ENCODE measurements around the gene RNF10. TPM values are rescaled to one million over a fixed set of nuclear protein-coding genes. Genes with fewer than 3 reads are reported as not detected.

The RNF10 gene
- polyA plus RNA-seq, 1 donor (not counting 4 experiments of a cell fraction or from before 2014, with no cell fraction given): 60.3 TPM

DNA sequence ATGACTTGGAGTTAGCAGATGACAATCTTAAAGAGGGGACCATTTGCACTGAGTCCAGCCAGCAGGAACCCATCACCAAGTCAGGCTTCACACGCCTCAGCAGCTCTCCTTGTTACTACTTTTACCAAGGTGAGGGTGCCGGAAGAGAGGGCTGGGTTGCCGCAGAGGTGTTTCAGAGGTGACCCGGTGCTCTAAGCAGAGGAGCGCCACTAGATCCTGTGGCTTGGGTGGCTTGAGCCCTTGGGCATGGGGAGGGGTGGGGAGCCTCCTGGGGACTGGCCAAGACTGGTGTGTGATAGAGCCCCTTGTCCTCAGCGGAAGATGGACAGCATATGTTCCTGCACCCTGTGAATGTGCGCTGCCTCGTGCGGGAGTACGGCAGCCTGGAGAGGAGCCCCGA, 29.3 kb downstream of the RNF10 start:
- no peaks in the 10 kb centered on the region for H3K79me2 ChIP-seq (ENCODE audit: control insufficient read depth, insufficient read depth, low read length)

DNA sequence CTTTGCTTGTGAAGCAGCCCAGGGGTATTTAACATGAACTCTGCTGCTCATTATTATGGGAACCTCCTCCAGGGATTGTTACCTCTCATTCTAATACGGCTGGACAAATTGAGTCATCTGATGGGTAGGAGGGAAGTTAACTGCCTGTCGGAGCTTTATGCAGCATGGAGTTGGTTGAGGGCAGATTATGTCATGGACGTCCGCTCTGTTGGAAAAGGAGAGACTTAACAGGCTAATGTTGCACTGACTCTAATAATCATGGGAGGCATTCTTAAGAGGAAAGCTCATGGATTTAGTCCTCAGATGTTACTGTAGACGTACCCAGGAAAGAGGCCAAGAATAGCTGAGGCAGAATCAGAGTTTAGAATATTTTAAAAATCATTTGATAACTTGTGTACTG, 37.1 kb downstream of the RNF10 start:
- Histone ChIP-seq H3K27ac (ENCODE audit: control insufficient read depth, insufficient read depth, low read length) (no peak overlapping the region), H3K4me3 (ENCODE audit: control insufficient read depth in 2 of 3, extremely low read depth in 1 of 3, insufficient read depth in 2 of 3, low read depth in 1 of 3, low read length in 3 of 3) (no peak overlapping the region), H3K9ac (ENCODE audit: control insufficient read depth, extremely low read depth, insufficient read depth, low read length) (no peak overlapping the region), H3K4me2 (ENCODE audit: control insufficient read depth, extremely low read depth, insufficient read depth, low read depth, low read length) (no peak overlapping the region), H3K9me1 (ENCODE audit: control insufficient read depth, extremely low read depth, insufficient read depth, low read length) (no peaks in the 10 kb centered on the region), H3K9me3 (ENCODE audit: control insufficient read depth, low read depth, low read length) (no peaks in the 10 kb centered on the region), H2AFZ (ENCODE audit: control insufficient read depth, low read length) (no peak overlapping the region), H3K36me3 (ENCODE audit: control insufficient read depth in 2 of 2, extremely low read depth in 1 of 2, insufficient read depth in 2 of 2, low read length in 2 of 2) (peaks cover 44% of the 10 kb centered on the region in 2 experiments), H3K79me2 (ENCODE audit: control insufficient read depth, insufficient read depth, low read length) (no peaks in the 10 kb centered on the region), H3K4me1 (ENCODE audit: control insufficient read depth, extremely low read depth, insufficient read depth, low read length) (no peaks in the 10 kb centered on the region), H4K20me1 (ENCODE audit: control insufficient read depth, extremely low read depth, insufficient read depth, low read length) (no peaks in the 10 kb centered on the region), H3K27me3 (ENCODE audit: control insufficient read depth, extremely low read depth, insufficient read depth, low read length) (no peaks in the 10 kb centered on the region)
- TF ChIP-seq EZH2 (IDR thresholded peaks at IDR 0.05; ENCODE audit: low read length): no peak
- TF ChIP-seq, protein P1, sequence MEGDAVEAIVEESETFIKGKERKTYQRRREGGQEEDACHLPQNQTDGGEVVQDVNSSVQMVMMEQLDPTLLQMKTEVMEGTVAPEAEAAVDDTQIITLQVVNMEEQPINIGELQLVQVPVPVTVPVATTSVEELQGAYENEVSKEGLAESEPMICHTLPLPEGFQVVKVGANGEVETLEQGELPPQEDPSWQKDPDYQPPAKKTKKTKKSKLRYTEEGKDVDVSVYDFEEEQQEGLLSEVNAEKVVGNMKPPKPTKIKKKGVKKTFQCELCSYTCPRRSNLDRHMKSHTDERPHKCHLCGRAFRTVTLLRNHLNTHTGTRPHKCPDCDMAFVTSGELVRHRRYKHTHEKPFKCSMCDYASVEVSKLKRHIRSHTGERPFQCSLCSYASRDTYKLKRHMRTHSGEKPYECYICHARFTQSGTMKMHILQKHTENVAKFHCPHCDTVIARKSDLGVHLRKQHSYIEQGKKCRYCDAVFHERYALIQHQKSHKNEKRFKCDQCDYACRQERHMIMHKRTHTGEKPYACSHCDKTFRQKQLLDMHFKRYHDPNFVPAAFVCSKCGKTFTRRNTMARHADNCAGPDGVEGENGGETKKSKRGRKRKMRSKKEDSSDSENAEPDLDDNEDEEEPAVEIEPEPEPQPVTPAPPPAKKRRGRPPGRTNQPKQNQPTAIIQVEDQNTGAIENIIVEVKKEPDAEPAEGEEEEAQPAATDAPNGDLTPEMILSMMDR (optimal IDR thresholded peaks at IDR 0.05 in 1 of 3, IDR thresholded peaks at IDR 0.05 in 1 of 3, conservative IDR thresholded peaks at IDR 0.05 in 1 of 3; ENCODE audit: extremely low read depth in 1 of 3, insufficient read depth in 2 of 3, low read length in 3 of 3): no peak
- FAIRE-seq (no peak), DNase-seq (ENCODE audit: low read depth, low spot score) (no peak)
- dilution Hi-C loops (cut with MboI; ENCODE audit: extremely low pct_ligation_motif_present, low sequenced_read_pairs): no loop called here

More for the DNA sequence above, 29.3 kb downstream of the RNF10 start:
- Histone ChIP-seq H2AFZ (ENCODE audit: control insufficient read depth, low read length) (no peak overlapping the region), H3K27ac (ENCODE audit: control insufficient read depth, insufficient read depth, low read length) (no peak overlapping the region), H3K4me1 (ENCODE audit: control insufficient read depth, extremely low read depth, insufficient read depth, low read length) (no peaks in the 10 kb centered on the region), H3K9ac (ENCODE audit: control insufficient read depth, extremely low read depth, insufficient read depth, low read length) (no peak overlapping the region), H3K27me3 (ENCODE audit: control insufficient read depth, extremely low read depth, insufficient read depth, low read length) (no peaks in the 10 kb centered on the region), H3K9me3 (ENCODE audit: control insufficient read depth, low read depth, low read length) (no peaks in the 10 kb centered on the region), H3K4me3 (ENCODE audit: control insufficient read depth in 2 of 3, extremely low read depth in 1 of 3, insufficient read depth in 2 of 3, low read depth in 1 of 3, low read length in 3 of 3) (no peak overlapping the region), H3K36me3 (ENCODE audit: control insufficient read depth in 2 of 2, extremely low read depth in 1 of 2, insufficient read depth in 2 of 2, low read length in 2 of 2) (peaks cover 38 to 40% of the 10 kb centered on the region in 2 experiments), H4K20me1 (ENCODE audit: control insufficient read depth, extremely low read depth, insufficient read depth, low read length) (no peaks in the 10 kb centered on the region), H3K9me1 (ENCODE audit: control insufficient read depth, extremely low read depth, insufficient read depth, low read length) (no peaks in the 10 kb centered on the region), H3K4me2 (ENCODE audit: control insufficient read depth, extremely low read depth, insufficient read depth, low read depth, low read length) (no peak overlapping the region)
- dilution Hi-C loops (cut with MboI; ENCODE audit: extremely low pct_ligation_motif_present, low sequenced_read_pairs): no loop called here
- TF ChIP-seq, protein P1 (optimal IDR thresholded peaks at IDR 0.05 in 1 of 3, IDR thresholded peaks at IDR 0.05 in 1 of 3, conservative IDR thresholded peaks at IDR 0.05 in 1 of 3; ENCODE audit: extremely low read depth in 1 of 3, insufficient read depth in 2 of 3, low read length in 3 of 3): no peak
- TF ChIP-seq EZH2 (IDR thresholded peaks at IDR 0.05; ENCODE audit: low read length): no peak
- DNase-seq (ENCODE audit: low read depth, low spot score) (no peak), FAIRE-seq (no peak)
